Erythroblast (primary cell): ENCODE measurements around the gene RCAN1.

Experiments used
- GATA1 ChIP-seq: IDR thresholded peaks from 2 replicates; pipeline ENCODE4 v1.6.1; 2011; ENCODE audit warnings: low read depth, mild to moderate bottlenecking, control low read depth, low read length, moderate library complexity
- POLR2A ChIP-seq: IDR thresholded peaks from 2 replicates; pipeline ENCODE4 v1.6.1; 2011; ENCODE audit warnings: mild to moderate bottlenecking, low read length

GRCh38 chr21:34519694-34520093 lies 95.2 kb downstream of the RCAN1 start:
- no peak for TF ChIP-seq POLR2A
- TF ChIP-seq GATA1 = no peak
